H7 (cell line): ENCODE measurements around the gene GRAMD2B. TPM values are rescaled to one million over a fixed set of nuclear protein-coding genes. Genes with fewer than 3 reads are reported as not detected.
"Not testable (repeated sequence)": the region's sequence is repeated elsewhere in the genome, so short reads cannot be mapped to it uniquely, and the experiment has no call there.

Experiments used
- DNase-seq: peaks from one replicate; pipeline ENCODE4 v3.0.0; 2012
- H3K27me3 ChIP-seq: 2 replicates; pipeline ENCODE4 v1.6.0; 2011; ENCODE audit warnings: mild to moderate bottlenecking, low read length; ENCODE audit not compliant: control insufficient read depth, insufficient read depth
- H3K36me3 ChIP-seq: replicated peaks from 2 replicates; pipeline ENCODE4 v1.5.1; 2011; ENCODE audit warnings: low read length; ENCODE audit not compliant: control insufficient read depth, insufficient read depth
- H3K4me3 ChIP-seq: 2 replicates; pipeline ENCODE4 v1.5.1; 2011; ENCODE audit warnings: low read depth, mild to moderate bottlenecking, control low read depth, low read length, moderate library complexity; ENCODE audit not compliant: insufficient read depth
- total RNA-seq: library from RNA; depleted of rRNA; stranded (reverse); fragments of >200 nt; shearing (Covaris generic); gene quantifications from 2 replicates; pipeline ENCODE4 v1.2.3, GENCODE V29; 2014

The GRAMD2B gene
- total RNA-seq, 1 experiment from 2014 or later, result 4.1 TPM

- Histone ChIP-seq H3K27me3 (peaks cover 1% of the 10 kb centered on the region; the same call in 1 of the 2 replicates), H3K36me3 (peaks cover 13% of the 10 kb centered on the region), H3K4me3 (no peak overlapping the region)
- no peak for DNase-seq
These were observed 46.5 kb downstream of the GRAMD2B start for GRCh38 chr5:126469536-126470316.

GRCh38 chr5:126470529-126470928 lies 47.3 kb downstream of the GRAMD2B start:
- not testable (repeated sequence) for H3K4me3 ChIP-seq, DNase-seq, H3K27me3 ChIP-seq
- peaks cover 13% of the 10 kb centered on the region for H3K36me3 ChIP-seq

- Histone ChIP-seq H3K27me3 (no peaks in the 10 kb centered on the region), H3K4me3 (no peak overlapping the region), H3K36me3 (peaks cover 12% of the 10 kb centered on the region)
- DNase-seq, result no peak
These were observed 48.0 kb downstream of the GRAMD2B start for GRCh38 chr5:126471247-126471646.

- Histone ChIP-seq H3K4me3 (no peak overlapping the region), H3K36me3 (peaks cover 12% of the 10 kb centered on the region), H3K27me3 (no peaks in the 10 kb centered on the region)
- DNase-seq, result no peak
These were observed 48.8 kb downstream of the GRAMD2B start for GRCh38 chr5:126471875-126472537.

GRCh38 chr5:126472538-126472889 lies 49.3 kb downstream of the GRAMD2B start:
- H3K4me3 ChIP-seq, result no peak overlapping the region
- H3K27me3 ChIP-seq, result no peaks in the 10 kb centered on the region
- H3K36me3 ChIP-seq, result peaks cover 12% of the 10 kb centered on the region
- DNase-seq, result no peak

GRCh38 chr5:126477294-126478117 lies 54.3 kb downstream of the GRAMD2B start:
- no peak for DNase-seq
- peaks cover 11% of the 10 kb centered on the region for H3K36me3 ChIP-seq
- no peaks in the 10 kb centered on the region for H3K27me3 ChIP-seq
- no peak overlapping the region for H3K4me3 ChIP-seq

GRCh38 chr5:126479810-126480209 lies 56.6 kb downstream of the GRAMD2B start:
- no peaks in the 10 kb centered on the region for H3K27me3 ChIP-seq
- no peak for DNase-seq
- peaks cover 4% of the 10 kb centered on the region for H3K36me3 ChIP-seq
- no peak overlapping the region for H3K4me3 ChIP-seq

GRCh38 chr5:126480824-126481223 lies 57.6 kb downstream of the GRAMD2B start:
- DNase-seq, result no peak
- no peak overlapping the region for H3K4me3 ChIP-seq
- H3K27me3 ChIP-seq, result no peaks in the 10 kb centered on the region
- H3K36me3 ChIP-seq, result peaks cover 4% of the 10 kb centered on the region

- DNase-seq, result no peak
- Histone ChIP-seq H3K27me3 (no peaks in the 10 kb centered on the region), H3K4me3 (no peak overlapping the region), H3K36me3 (peaks cover 4% of the 10 kb centered on the region)
These were observed 58.0 kb downstream of the GRAMD2B start for GRCh38 chr5:126481243-126481642.

- H3K36me3 ChIP-seq, result peaks cover 10% of the 10 kb centered on the region
- H3K4me3 ChIP-seq, result no peak overlapping the region
- DNase-seq, result no peak
- no peaks in the 10 kb centered on the region for H3K27me3 ChIP-seq
These were observed 59.4 kb downstream of the GRAMD2B start for GRCh38 chr5:126482591-126482990.

GRCh38 chr5:126483156-126483555 lies 59.9 kb downstream of the GRAMD2B start:
- no peak for DNase-seq
- H3K36me3 ChIP-seq, result peaks cover 10% of the 10 kb centered on the region

GRCh38 chr5:126484253-126484652 lies 61.0 kb downstream of the GRAMD2B start:
- DNase-seq, result no peak
- Histone ChIP-seq H3K4me3 (no peak overlapping the region), H3K27me3 (no peaks in the 10 kb centered on the region), H3K36me3 (peaks cover 13% of the 10 kb centered on the region)

More at GRCh38 chr5:126483156-126483555, 59.9 kb downstream of the GRAMD2B start:
- Histone ChIP-seq H3K27me3 (no peaks in the 10 kb centered on the region), H3K4me3 (no peak overlapping the region)

GRCh38 chr5:126486332-126486731 lies 63.1 kb downstream of the GRAMD2B start:
- no peak for DNase-seq
- H3K36me3 ChIP-seq, result peaks cover 17% of the 10 kb centered on the region

GRCh38 chr5:126487596-126487995 lies 64.4 kb downstream of the GRAMD2B start:
- Histone ChIP-seq H3K27me3 (peaks cover 1% of the 10 kb centered on the region; the same call in 1 of the 2 replicates), H3K4me3 (no peak overlapping the region), H3K36me3 (peaks cover 17% of the 10 kb centered on the region)
- no peak for DNase-seq

More at GRCh38 chr5:126486332-126486731, 63.1 kb downstream of the GRAMD2B start:
- Histone ChIP-seq H3K27me3 (peaks cover 1% of the 10 kb centered on the region; the same call in 1 of the 2 replicates), H3K4me3 (no peak overlapping the region)
